ENCODE data around the gene NRARP.

DNA sequence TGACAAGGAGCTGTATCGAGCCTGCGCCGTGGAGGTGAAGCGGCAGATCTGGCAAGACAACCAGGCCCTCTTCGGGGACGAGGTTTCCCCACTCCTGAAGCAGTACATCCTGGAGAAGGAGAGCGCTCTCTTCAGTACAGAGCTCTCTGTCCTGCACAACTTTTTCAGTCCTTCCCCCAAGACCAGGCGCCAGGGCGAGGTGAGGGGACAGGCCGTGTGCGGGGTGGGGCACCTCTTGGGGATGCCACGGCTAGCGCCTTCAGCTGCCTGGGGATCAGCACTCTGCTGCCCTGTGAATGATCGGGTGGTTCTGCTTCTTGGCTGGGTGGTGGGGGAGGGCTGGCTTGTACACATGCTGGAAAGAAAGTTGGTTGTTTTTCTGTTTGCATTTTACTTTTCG lies 45.2 kb downstream of the NRARP start:
- no peak for TF ChIP-seq CTCF (IDR thresholded peaks at IDR 0.05)
- TF ChIP-seq EZH2 (IDR thresholded peaks at IDR 0.05; ENCODE audit: borderline replicate concordance, insufficient read depth, low read depth, low read length, poor library complexity, severe bottlenecking), result no peak
